GM19240 (cell line): ENCODE measurements around the gene PSMD13.
"Not testable (repeated sequence)": the region's sequence is repeated elsewhere in the genome, so short reads cannot be mapped to it uniquely, and the experiment has no call there.

ENCODE experiments used
- DNase-seq: peaks from one replicate; pipeline ENCODE4 v3.0.0; 2011; ENCODE audit warnings: low spot score; ENCODE audit not compliant: insufficient read length

Gene PSMD13

DNA sequence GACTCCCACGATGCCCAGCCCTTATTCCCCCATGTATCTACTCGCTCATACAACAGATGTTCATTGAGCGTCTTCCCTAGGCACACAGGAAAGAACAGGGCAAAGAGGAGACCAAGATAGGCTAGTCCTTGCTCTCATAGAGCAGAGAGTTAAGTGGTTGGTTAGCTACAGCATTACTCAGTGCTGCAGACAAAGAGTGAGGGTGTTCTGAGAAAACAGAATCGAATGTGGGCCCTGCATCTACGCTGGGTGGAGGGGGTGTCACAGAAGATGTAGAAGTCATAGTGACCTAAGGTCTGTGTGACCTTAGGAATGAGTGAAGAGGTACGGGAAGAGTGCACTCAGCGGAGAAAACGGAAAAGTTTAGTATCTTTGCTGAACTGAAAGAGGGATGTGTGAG, 12.3 kb downstream of the PSMD13 start:
- no peak for DNase-seq

DNA sequence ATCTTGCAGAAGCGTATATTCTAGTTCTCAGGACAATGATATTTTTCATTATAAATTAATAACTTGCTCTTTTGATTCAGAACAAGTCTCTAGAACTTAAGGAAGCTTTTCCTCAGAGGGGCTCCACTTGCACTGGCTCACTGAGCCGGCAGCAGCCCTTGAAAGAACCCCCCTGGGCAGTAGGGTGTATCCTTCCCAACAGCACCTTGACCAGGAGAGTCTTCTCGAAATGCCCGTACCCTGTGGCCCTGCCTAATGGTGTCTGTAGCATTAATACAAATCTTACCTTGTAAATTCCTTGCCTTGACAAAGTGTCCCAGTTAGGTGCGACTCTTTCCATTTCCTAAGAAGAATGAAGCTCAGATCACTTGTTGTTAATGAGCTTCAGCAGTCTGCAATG, 13.5 kb downstream of the PSMD13 start:
- no peak for DNase-seq

DNA sequence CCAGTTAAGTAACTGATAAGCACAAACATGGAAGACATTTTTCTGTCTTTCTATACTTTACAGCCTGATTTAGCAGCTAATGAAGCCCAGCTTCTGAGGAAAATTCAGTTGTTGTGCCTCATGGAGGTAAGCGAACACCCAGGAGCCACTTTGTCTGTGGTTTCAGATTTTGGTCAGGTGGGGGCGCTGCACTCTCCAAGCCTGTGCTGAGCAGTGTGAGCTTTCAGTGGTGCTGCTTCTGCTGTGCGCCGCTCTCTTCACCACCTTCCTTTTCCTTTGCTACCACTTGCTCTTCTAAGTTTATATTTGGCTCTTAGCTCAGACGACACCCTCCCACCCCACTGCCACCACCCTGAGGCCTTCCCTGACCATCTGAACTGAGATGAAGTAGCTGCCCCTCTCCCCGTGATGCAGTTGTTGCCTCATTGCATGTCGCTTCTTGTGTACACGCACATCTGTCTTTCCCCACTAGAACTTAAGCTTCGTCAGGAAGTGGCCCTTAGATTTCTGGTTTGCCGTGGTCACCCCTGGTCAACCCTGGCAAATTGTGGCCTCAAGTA, 14.0 kb downstream of the PSMD13 start:
- no peak for DNase-seq

DNA sequence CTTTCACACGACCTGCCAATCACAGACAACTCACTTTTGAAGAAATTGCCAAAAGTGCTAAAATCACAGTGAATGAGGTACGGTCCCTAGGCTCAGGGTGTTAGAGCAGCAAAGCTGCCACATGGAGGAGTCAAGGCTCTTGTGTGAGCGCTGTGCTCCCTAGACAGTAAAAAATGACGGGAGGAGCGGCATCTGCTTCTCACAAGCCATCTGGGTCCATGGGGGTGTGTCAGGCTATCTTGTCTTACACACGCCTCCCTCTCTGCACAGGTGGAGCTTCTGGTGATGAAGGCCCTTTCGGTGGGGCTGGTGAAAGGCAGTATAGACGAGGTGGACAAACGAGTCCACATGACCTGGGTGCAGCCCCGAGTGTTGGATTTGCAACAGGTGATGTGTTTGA, 14.8 kb downstream of the PSMD13 start:
- no peak for DNase-seq

DNA sequence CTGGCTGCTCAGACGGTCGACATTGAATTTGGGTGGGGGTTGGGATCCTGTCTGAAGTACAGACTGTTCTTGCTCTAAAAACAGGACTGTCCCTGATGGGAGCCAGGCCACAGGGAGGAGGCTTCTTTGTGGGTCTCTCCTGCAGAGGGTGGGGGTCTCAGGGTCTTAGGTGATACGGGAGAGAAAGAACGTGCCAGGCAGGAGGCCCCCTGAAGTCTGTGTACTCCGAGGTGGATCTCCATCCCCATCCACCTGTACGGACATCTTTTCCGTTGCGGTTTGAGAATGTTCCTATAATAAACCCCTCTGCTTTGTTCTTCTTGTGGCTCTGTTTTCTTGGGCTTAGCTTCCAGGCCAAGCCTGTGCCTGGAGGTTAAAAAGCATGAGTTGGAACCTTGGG, 15.9 kb downstream of the PSMD13 start:
- DNase-seq = no peak

DNA sequence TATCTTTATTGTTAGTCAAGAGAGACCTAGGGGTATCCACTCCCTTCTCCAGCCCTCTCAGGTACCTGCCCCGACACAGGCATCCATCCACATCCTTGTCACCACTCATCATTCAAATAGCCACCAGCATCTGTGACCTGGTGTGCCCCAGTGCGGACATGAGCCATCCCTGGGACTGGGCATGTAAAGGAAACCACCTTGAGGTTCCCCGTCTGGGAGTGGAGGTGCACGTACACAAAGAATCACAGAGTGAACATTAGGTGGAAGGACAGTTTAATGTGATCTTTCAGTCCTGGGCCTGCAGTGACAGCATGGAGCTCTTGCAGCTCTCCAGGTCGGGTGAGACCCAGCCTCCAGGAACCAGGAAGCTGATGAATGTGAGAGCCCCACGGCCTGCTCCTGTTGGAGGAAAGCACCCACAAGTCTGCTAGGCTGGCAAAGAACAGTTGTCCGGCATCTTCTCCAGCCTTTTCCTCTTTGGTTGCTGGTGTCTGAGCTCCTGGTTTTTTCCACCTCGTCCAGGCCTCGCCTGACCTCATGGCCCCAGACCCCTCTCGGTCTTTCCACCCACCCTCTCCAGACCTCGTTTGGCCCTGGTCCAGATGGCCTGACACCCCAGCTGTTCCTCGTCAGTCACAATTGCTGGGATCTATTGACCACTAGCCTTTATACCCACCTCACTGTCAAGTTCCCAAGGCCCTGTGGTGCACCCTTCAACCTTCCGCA, 16.5 kb downstream of the PSMD13 start:
- no peak for DNase-seq

DNA sequence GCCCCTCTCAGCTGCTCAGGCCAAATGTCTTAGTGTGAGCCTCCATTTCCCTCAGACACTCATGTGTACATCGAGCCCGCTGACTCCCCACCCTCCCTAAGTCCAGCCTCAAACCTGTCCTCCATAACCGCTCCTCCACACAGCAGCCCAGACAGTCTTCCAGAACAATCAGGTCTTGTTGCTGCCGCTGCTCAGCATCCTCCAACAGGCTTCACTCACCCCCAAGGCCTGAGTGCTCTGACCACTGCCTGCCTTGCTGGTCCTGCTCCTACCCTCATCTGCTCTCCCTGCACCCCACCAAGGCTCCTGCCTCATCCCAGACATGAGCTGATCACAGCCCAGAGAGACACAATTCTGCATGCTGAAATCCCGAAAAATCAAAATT, 17.1 kb downstream of the PSMD13 start:
- no peak for DNase-seq

DNA sequence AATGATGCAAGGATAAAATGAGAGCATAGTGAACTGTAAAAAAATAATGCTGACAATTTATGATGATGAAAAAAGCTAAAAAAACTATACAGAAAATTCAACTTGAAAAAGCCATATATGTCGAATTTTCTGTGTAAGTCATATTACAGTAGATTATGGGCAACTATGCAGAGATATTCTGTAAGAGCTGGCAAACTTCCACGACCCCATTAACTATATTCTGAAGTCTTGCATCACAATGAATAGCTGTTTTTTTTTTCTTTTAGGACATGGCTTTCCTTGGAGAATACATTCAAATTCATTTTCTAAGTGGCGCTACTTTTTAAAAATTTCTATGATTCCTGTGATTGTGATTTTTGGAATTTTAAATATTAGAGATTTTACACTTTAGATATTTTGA, 18.4 kb downstream of the PSMD13 start:
- no peak for DNase-seq

DNA sequence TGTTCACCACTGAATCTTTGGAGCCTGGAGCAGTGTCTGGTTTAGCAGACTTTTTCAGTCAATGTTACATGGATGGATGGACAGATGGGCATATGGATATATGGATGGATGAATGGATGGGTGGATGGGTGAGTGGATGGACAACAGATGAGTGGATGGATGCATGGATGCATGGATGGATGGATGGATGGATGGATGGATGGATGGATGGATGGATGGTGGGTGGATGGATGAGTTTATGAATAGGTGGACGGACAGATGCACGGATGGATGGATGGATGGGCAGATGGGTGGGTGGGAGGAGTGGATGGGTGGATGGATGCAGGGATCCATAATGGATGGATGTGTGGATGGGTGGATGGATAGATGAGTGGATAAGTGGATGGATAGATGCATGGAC, 19.0 kb downstream of the PSMD13 start:
- DNase-seq = no peak

DNA sequence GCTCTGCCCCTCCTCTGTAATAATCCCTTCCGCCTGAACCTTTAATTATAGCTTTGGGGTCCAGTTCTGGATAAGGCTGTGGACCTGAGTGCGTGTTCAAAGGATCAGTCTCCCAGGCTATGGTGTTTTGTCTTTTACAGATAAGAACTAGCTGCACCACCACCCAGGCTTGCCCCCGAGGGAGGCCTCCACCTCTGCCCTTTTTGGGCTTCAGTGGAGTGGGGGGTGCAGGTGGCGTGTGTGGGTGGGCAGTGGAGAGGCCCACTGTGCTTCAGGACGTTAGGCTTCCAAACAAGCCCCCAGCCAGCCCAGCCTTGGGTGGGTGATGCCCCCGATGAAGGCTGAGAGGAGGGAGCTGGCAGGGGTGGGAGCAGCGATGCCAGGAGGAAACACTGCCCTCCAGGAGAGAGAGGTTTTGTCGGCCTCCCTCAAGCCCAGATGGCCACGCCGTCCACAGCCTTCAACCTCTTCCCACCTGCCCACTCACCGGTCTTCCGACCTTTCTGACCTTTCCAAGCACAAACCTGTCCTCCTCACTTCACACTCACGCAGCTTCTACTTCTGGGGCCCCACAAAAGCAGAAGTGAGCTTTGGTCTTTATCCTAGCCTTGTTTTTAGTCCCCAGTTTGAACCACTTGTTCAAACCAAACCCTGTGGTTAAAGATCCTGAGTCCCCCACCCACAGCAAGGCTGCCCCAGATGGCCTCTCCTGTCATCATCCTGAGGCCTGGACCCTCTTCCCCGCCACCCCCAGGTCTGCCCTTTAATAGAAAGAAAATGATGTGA, 20.4 kb downstream of the PSMD13 start:
- DNase-seq = no peak

DNA sequence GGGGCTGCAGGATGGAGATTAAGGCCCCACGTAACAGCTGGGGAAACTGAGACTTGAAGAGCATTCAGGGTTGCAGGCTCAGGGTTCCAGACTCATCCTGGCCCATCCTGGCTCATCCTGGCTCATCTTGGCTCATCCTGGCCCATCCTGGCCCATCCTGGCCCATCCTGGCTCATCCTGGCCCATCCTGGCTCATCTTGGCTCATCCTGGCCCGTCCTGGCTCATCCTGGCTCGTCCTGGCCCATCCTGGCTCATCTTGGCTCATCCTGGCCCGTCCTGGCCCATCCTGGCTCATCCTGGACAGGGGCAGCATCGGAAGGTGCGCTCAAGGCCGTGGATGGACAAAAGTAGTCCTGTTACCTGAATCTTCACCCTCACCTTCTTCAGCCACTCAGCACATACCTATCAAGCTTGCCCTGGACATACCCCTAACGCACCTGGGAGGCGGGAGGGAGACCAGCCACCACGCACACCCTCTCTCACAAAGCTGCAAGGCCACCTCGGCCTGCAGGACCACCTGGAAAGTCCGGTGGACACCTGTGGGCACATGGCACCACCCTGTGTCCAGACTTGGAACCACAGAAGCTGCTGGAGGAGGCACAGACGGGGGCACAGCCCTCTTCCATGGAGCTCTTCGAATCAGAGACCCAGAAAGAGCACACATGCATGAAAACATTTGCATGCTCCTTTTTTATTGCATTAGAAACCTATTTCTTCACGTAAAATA, 21.2 kb downstream of the PSMD13 start:
- no peak for DNase-seq

DNA sequence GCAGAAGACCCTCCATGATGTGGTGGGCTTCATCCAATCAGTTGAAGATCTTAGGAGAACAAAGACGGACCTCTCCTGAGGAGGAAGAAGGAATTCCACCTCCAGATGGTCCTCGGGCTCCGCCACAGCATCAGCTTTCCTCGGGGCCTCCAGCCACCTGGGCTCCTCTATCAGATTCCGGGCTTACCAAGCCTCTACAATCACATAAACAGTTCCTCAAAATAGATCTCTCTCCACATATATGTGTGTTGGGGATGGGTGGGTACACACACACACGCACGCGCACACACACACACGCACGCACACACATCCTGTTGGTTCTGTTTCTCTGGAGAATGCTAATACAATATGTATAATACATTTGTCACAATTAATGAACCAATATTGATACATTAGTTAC, 22.6 kb downstream of the PSMD13 start:
- no peak for DNase-seq

DNA sequence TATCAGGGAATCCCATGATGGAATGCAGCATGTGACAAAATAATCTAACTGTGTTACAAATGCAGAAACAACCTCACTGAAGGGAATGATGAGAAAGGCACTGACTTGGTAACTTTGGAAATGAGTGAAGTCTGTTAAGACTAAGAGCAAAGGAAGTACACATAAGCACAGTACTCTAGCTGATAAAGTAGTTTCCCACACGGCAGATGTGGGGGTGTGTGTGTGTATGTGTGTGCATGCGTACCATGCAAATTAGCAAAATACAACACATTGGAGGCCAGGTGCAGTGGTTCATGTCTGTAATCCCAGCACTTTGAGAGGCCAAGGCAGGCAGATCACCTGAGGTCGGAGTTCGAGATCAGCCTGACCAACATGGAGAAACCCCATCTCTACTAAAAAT, 24.8 kb downstream of the PSMD13 start:
- no peak for DNase-seq

DNA sequence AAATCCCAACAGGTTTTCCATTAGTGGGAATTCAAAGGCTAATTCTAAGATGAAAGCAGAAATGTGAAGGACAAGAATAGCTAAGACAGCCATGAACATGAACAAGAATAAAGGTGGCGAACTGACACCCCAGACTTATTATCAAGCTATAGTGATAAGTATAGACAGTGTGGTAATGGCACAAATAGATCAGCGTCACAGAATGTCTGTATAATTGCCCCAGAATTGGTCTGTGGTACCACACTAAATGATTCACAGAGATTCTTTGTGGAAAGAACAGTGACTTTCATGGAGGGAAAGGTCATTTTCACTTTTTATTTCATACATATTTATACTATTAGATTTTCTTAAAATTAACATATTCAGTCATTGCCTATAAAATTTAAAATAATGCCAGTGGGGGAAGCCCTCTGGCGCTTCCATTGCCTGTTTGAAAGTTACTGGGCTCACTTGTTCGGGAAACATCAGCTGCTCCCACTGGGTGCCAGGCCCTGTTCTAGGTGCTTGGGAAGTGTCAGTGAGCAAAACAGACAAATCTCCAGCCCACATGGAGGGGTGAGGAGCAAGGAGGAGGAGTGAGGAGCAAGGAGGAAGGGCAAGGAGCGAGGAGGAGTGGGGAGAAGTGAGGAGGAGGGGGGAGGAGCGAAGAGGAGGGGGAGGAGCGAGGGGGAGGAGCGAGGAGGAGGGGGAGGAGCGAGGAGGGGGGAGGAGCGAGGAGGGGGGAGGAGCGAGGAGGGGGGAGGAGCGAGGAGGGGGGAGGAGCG, 30.1 kb downstream of the PSMD13 start:
- no peak for DNase-seq

DNA sequence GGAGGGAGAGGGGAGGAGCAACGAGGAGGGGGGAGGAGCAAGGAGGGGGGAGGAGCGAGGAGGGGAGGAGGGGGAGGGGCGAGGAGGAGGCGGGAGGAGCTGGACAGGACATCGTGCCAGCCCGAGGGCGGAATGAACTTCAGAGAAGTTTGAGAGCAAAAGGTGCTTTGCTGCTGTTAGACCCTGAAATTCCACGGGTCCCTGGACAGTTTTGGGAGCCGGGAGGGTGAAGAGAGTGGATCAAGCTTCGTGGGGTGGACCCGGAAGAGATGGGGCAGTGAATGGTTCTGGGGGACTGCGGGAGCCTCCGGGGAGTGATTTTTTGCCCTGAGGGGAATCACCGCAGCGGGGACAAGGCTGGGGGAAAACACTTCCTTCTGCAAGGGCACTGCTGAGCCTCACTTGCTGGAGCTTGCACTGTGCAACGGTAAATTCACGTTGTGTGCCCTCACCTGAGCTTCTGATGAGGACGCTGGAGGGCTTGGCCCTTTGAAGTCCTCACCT, 30.8 kb downstream of the PSMD13 start:
- no peak for DNase-seq

DNA sequence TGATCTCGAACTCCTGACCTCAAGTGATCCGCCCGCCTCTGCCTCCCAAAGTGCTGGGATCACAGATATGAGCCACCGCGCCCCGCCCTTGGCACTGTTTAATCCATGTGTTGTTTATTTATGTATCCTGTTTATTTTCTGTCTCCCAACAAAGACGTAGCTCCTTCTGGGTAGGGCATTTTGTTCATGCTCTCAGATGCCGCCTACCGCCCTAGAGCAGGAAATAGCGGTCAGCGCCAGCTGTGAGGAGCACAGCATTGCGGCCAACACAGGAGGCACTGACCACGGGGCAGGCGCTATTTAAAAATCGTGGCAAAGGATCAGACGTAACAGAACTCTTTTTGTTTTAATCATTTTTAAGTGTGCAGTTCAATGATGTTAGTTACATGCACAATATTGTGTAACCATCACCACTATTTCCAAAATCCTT, 32.0 kb downstream of the PSMD13 start:
- DNase-seq = not testable (repeated sequence)

DNA sequence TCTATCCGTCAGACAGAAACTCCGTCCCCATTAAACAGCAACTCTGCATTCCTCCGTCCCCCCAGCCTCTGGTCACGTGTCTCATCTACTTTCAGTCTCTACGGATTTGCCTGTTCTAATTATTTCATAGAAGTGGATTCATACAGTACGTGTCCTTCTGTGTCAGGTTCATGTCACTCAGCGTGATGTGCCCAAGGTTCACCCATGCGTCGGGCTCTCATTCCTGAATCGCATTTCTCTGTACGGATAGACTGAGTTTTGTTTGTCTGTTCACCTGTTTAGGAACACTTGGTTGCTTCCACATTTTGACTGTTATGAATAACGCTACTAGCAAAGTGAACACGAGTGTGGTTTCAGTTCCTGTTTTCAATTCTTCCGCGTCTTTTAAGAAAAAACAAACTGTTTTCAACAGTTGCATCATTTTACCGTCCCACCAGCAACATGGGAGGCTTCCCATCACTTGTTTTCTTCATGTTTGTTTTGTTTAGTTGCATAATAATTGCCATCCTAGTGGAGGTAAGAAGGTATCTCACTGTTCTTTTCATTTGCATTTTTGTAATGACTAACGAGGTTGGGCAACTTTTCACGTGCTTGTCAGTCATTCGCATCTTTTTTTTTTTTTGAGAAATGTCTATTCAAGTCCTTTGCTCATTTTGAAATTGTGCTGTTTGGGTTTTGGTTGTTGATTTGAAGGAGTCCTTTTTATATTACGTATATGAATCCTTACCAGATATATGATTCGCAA, 32.5 kb downstream of the PSMD13 start:
- no peak for DNase-seq

DNA sequence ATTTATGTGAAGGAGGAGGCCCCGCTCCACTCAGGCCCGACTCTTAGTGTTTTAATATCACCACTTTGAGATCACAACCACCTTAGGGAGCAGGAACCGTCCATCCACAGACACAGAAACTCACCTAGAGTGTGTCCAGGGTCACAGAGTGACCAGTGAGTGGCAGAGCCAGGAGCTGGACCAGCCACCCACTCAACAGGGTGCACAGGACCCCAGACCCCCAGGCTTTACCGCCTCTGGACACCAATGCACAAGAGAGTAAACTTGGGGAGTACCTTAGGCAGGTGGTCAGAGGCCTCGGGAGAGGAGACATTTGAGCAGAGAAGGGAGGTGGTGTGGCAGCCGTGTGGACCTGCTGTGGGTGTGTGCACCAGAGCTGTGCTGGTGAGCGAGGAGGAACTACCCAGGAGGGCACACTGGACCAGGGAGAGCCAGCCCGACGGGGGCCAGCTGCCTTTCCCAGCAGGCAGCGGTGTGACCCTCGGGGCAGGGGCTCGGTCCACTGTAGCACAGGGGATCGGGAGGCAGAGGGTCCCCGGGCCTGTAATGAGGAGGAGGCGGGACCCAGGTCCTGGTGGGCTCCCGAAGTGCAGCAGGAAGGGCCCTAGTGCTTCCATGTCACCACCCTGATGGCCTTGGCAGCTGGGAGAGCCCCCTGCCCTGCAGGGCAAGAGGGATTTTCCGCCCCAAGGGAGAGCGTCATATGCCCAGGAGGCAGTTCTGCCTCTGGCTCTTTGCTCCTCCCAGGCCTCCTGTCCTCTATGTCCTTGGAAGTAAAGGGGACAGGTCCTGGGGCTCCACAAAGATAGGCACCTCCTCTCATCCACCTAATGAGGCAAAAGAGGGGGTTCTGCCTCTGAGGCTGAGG, 33.9 kb downstream of the PSMD13 start:
- no peak for DNase-seq

DNA sequence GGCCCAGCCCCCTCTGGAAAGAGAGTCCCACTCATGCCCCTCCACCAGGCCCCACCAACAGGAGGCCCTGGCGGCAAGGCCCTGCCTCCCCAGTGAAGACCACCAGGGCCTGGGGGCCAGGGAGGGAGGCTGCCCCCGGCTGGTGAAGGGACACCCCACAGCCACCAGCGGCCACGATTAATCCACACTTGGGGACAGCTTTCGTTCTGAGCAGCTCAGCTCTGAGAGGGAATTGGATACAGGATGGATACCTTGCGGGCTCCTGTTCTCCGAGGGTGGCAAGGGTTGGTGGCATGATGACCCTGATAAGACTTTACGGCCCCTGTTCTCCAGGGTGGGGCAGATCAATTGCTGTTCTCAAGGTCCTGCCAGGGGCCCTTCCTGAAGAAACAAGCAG, 34.5 kb downstream of the PSMD13 start:
- DNase-seq = no peak
